ENCODE results near the gene PDE4B. TPM values are rescaled to one million over a fixed set of nuclear protein-coding genes. Genes with fewer than 3 reads are reported as not detected.

PDE4B gene
- total RNA-seq, 2 donors from 2014 or later = 14.0 to 17.1 TPM

DNA sequence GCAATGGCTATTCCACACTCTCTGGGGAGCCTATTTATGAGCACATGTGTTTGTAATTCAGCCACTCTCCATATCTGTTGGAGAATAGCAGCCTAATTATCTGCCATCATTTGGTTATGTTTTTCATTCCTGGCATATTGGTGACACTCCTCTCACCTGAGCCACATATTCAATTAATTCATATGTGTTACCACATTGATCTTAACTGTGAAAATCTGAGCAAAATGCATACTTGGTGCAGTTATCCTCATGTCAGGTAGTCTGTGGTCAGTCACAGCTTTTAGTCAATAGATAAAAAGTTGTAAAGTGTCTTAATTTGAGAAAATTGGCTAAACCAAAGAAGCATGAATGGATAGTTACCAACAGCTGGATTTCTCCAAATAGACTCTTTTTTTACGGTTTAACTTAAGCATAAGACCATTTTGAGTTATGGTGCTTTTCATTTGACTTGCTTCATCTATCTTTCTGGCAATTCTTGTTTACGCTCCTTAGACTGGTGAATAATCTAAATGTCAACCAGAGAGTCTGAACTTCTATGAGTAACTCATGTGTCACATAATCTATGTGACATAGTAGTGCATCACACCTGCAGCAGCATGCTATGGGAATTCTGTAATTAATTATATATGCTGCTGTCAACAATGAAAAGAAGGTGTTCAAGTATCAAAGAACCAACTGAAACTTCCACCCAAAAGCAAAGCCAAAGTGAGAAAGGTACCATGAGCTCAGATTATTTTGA, 553.5 kb downstream of the PDE4B start:
- no peak for DNase-seq (ENCODE audit: low spot score)
- intact Hi-C loops (cut with DNase I) = no loop called here

DNA sequence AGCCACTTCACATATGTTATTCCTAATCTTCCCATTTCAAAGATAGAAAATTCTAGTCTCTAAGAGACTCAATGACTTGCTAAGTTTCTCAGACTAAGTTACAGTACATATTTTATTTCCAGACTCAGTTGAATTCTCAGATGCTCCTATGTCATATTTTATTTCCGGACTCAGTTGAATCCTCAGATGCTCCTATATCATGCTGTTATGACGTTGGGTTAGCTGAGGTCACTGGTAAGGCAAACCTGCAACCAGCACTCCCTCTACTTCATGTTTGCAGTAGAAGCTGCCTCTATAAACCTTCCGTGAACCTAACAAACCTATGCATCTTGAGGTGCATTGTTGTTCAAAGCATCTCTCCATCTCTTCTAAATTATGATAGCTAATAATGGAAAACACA, 554.2 kb downstream of the PDE4B start:
- DNase-seq (ENCODE audit: low spot score) = no peak
- intact Hi-C loops (cut with DNase I) = no loop called here

DNA sequence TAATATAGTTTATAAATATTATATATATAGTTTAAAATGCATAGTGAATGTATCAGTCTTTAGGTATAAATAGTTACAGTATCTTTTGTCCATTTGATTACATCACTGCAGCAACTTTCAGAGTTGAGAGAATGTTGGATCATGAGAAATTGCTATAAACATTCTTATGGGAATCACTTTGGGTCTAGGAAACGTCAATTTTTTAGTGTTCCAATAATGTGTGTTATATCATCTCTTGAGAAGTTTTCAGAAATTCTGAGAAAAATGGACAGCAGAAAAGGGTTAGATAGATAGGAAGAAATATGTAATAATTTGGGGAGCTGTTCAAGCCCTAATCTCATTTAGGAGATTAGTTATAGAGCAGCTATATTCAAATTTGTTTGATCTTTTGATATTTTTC, 556.1 kb downstream of the PDE4B start:
- intact Hi-C loops (cut with DNase I) = no loop called here
- DNase-seq (ENCODE audit: low spot score) = no peak

DNA sequence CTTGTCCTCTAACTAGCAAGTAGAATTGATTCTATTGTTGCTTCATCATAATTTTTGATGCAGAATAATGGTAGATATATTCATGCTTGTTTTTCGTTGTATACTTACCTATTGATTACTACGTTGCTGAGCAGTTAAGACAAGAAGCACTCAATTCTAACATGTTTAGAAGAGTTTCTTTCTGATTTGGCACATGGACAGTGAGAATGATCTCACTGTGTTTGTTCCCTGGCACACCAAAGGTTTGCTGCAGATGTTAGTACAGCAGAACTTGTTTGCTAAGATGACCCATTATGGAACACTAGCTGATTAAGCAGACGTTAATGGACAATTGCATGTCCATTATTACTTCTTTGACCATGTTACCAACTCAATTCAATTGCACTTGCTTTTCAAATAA, 556.5 kb downstream of the PDE4B start:
- DNase-seq (ENCODE audit: low spot score) = no peak
- intact Hi-C loops (cut with DNase I) = no loop called here

DNA sequence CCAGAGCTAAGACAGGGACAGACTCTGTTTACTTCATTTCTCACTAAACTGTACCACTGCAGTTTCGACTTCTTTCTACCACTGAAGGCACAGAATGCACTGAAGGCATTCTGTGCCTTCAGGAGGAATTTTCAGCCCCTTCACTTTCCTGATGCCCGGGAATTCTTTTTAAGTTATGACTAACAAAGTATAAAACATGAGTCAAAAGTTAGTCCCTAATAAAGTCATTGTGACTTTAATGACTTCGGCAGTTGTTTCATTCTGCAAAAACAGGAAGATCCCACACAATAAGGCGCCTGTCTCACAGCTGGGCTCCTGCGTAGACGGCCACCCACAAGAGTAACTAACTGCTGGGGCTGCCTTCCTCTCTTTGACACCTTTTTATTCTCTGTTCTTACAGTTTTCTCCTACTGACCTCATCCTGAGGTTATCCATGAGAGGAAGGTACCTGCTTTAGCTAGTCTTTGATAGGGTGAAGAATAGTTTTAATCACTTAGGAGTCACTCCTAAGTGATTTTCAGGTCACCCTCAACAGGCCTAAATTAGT, 557.4 kb downstream of the PDE4B start:
- intact Hi-C loops (cut with DNase I) = no loop called here
- DNase-seq (ENCODE audit: low spot score) = peak; percentile 81

DNA sequence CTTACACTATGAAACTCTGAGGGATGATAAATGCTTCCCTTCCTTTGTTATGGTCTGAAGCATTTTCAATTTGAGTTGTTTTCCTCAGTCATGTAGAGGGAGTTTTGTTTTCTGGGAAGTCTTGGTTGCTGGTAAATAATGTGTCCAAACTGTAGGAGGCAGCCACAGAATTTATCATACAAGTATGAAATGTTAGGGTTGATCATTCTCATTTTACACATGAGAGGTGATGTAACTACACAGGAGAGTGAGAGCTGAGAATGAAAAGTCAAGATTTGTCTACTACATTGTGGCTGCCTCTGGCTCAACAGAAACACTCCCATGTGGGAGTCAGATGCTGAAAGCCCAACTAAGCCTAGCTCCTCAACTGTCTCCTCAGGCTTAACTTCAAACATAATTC, 558.8 kb downstream of the PDE4B start:
- no peak for DNase-seq (ENCODE audit: low spot score)
- intact Hi-C loops (cut with DNase I) = no loop called here

DNA sequence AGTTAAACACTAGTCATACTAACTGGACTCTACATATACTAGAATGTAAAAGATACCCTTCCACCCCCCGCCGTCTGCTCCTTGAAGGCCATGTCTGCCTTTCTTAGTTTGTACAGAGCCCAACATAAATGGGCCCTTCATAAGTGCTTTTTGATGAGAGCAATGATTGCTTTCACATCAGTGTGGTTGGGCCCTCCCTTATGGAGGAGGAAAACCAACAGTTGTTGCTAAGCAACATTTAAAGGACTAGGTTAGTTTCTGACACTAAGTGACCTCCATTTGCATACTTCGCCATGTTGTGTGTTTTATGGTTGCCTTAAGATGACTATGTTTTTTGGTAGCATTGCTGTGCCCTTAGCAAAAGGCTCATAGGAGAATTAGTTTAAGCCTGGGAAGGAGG, 559.2 kb downstream of the PDE4B start:
- intact Hi-C loops (cut with DNase I) = no loop called here

DNA sequence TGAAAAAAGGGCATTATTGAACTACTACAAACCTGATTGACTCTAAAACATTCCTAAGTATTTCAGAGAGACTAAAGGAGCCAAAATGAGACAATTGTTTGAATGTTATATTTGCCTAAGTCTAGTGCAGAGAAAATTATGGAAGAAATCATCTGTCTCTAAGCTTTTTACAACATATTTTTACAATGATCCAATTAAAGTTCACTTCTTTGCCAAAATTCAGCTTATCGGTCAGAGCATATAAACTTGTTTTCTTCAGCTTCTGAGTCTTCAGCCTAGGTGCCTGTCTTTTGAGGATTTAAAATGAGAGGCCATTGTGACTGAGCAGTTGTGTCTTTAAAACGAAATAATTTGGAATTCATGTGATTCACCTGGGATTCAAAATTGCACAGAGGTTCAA, 560.1 kb downstream of the PDE4B start:
- intact Hi-C loops (cut with DNase I) = no loop called here
- DNase-seq (ENCODE audit: low spot score) = no peak

More for the DNA sequence above, 559.2 kb downstream of the PDE4B start:
- DNase-seq (ENCODE audit: low spot score) = no peak

DNA sequence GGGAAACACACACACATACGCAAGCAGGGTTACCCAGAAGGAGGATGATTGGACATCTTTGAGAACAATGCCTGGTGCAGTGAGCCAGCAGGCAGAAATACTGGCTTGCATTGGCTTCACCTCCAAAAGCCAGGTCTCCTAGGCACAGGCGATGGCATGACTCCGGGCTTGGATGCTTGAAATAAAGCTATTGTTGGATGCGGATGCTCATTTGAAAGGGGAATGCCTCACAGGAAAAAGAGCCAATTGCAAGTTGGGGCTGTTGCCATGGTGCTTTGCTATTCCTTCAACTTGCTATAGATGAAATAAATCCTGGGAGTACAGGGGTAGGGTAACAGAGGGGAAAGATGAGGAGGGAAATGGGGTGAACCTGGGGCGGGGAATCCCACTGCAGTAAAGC, 560.6 kb downstream of the PDE4B start:
- DNase-seq (ENCODE audit: low spot score) = no peak
- intact Hi-C loops (cut with DNase I) = no loop called here

DNA sequence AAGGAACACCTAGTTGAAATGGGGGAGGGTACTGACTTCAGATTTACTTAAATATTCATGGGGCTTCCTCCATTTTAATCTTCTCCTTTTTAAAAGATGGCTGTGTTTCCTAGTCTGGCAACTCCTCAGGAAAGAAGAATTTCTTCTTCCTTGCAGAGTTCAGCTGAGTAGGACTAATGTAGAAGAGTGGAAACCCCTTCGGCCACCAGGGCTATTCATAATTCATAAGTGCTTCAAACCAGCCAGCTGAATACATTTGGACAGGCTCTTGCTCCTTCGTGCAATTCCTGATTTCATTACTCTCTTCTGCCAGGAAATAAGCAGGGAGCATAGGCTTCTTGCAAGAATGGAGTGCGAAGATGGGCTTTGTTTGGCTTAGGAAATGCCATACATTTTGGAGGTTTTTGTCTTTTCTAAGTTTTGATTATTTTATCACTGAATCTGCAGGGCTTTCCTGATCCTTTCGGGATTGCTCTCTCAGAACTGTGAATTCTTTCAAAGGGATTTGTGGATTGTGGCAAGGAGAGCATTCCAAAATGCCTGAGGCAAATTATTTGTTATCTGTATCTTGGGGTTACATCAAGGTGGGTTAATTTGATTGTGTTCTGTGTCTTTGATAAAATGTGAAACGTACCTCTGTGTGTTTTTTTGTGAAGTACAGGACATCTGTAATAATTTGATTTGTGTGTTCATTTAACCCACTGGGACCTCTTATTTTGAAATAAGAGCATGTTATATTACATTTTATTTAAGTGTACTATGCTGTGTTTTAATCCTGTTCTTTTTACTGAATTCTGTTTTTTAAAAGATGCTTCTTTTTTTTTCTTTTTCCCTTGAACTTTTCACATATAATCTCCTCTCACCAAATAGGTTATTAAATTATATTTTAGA, 561.9 kb downstream of the PDE4B start:
- intact Hi-C loops (cut with DNase I) = no loop called here
- DNase-seq (ENCODE audit: low spot score) = no peak

DNA sequence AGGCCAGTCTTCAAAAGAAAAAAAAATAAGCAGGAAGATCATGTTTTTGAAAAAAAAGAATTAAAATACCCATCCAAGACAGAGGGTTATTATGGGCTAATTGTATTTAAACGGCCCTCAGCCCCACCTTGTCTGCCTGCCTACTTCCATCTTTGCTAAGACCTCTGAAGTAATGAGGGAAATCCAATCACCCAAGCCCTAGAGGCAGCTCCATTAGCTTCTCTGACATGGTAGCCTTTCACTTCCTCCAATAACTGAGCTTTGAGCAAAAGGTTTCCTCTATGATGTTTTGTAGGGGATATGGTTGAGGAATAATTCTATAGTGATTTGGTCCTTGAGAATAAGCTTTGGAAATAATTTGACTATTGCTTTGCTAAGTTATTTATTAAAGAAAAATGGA, 563.1 kb downstream of the PDE4B start:
- no peak for DNase-seq (ENCODE audit: low spot score)
- intact Hi-C loops (cut with DNase I) = no loop called here

DNA sequence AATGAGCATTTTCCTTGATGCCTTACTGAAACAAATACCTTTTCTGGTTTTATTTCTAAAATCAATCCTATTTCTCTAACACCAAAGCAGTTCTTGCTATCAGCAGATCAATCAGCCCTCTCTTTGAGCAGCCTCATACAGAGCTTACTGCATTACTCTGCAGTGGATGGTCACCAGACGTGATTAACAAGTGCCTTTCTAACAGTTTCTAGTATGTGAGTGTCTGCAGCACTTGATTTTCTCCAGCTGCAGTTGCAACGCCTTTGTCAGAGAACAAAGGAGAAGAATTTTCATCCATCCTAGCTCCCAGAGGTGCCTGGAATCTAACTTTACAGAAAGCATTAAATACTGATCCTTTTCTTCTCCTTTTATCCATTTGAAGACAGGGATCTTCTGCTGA, 563.9 kb downstream of the PDE4B start:
- intact Hi-C loops (cut with DNase I) = no loop called here

DNA sequence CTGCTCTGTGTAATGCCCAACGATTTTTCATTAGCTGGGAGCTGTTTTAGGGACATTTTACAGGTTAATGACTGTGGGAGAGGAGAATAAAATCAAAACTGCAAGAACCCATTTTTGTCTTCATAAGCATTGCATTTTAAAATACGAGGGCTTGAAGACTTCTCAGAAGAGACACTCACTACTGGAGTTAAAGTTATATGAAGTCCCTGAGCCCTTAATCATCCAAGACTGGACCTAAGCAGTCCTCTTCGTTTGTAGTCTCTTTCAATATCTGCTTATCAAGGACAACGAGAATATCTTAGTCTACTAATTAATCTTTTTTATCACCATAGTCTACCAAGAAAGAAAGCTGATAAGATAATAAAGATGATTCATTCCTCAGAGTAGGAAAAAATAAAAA, 564.3 kb downstream of the PDE4B start:
- intact Hi-C loops (cut with DNase I) = no loop called here
- no peak for DNase-seq (ENCODE audit: low spot score)

More for the DNA sequence above, 563.9 kb downstream of the PDE4B start:
- no peak for DNase-seq (ENCODE audit: low spot score)

DNA sequence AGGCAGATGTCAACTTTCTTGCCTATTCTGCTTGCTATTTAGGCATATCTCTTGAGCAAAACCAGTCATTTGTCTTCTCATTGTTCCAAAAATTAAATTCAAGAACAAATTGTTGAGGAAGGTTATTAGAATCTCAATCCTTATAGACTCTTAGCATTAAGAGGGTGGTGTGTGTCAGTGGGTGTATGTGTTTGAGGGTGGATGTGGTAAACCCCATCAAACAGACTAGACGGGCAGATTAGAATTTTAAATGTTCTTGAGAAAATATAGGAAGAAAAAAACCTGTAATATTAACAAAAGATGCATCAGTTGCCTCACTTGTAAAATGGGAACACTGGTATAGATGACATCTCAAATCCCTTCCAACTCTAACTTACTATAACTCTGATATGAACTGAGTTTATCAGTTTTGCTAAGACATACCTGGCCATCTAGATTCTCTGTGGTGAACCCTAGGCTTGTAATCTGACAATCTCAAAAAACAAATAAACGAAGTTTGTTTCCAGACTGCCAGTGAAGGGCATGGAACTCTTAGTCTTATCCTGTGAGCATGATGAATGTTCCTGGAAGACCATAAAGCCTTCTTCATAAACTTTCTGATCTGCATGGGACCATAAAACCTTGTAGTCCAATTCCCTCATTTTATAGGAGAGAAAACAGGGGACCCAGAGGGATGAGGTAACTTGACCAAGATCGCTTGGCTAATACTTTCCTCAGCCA, 564.9 kb downstream of the PDE4B start:
- intact Hi-C loops (cut with DNase I) = no loop called here
- no peak for DNase-seq (ENCODE audit: low spot score)

DNA sequence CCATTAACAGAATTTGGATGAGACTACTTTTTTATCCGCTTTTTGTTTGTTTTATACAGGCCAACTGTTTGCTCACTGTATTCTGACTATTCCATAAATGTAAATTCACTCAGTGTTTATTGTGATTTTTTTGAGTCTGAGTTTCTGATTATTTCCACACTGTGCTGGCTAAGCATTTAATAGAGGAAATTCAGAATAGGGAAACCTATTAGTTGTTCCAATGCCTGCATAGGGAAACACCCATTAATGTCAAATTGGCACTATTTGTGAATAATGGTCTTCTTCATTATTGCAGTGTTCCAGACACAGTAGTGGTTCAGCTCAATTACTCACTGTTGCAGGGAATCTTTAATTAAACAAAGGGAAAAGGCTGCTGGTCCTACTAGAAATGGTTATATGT, 566.6 kb downstream of the PDE4B start:
- intact Hi-C loops (cut with DNase I) = no loop called here
- DNase-seq (ENCODE audit: low spot score) = no peak

DNA sequence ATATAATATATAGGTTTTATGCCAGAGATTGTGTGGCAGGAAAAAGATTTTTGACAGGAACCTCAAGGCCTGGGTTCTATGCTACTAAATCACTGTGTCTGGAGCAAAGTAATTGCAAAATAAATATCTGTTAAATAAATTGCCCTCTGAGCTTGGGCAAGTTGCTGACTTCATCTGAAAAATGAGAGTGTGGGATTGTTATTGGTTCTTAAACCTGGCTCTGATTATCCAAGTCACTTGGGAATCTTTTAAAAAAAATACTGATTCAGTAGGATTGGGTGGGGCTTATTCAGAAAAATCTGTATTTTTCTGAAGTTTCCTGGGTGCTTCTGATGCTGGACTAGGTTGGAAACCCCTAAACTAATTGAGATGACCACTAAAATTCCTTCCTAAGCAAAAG, 567.1 kb downstream of the PDE4B start:
- no peak for DNase-seq (ENCODE audit: low spot score)
- intact Hi-C loops (cut with DNase I) = no loop called here

DNA sequence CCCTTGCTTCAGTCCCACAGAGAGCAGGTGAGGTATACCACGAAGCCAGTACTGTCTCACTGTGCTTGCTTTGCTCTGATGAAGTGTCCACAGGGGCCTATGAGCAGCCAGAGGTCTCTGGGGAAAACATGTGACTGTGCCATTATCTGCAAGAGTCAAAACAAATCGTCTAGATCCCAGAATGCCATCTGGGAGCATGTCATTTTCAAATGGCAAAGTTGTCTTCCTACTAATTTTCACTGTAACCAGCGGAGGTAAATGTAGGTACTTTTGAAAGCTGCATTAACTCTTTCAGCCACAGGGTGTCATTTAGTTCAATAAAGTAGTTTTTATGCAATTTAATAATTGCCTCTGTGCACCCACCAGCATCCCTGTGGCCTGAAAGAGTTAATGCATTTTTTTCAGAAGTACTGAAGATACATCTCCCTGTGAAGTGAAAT, 567.6 kb downstream of the PDE4B start:
- intact Hi-C loops (cut with DNase I) = no loop called here

DNA sequence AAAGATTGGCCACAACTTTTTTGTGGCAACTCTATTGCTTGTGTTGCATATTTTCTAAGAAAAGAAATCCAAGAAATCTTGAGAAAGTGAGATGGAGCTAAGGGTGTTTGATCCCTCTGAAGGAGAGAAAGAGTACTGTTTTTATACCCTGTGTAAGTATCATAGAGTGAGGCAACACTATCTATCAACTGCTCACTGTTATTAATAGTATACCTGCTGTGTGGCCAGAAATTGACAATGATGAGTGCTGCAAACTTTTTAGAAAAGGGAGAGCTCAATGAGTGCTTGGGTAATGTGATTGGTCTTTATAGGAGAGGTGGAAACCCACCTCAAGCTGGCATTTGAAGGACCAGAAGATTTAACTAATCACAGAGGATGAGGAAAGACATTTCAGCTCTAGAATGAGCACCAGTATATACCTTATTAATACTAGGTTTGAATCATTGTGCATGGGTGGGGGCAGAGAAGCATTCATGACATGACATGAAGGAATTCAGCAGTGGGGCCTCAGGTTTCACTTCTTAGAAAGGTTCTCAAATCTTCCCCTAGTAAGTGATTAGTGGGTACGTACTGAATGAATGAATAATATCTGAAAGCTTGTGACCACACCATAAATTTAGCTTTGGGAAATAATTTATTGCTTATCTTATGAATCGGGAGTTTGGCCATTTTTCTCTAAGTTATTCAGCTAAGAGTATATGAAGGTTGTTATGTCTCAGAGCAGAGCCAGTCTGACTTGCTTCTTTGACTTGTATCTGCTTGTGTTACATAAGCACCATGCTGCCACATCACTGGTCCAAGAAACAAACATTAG, 572.1 kb downstream of the PDE4B start:
- DNase-seq (ENCODE audit: low spot score) = no peak
- intact Hi-C loops (cut with DNase I) = no loop called here

More for the DNA sequence above, 567.6 kb downstream of the PDE4B start:
- DNase-seq (ENCODE audit: low spot score) = no peak

DNA sequence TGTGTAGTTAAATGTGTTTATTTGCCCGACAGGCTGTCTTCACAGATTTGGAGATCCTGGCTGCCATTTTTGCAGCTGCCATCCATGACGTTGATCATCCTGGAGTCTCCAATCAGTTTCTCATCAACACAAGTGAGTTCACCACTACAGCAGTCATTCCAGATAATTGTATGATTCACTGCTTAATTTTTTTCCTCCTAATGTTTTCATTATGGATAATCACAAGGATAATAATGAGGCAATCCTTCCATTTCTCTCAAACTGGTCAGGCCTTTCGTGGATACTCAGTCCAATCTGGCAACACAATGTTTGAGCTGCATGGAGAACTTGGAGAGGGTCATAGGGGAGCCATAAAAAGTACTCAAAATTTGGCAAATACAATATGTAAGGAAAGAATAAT, 572.9 kb downstream of the PDE4B start:
- no peak for DNase-seq (ENCODE audit: low spot score)
- intact Hi-C loops (cut with DNase I) = no loop called here
